Measurements from ENCODE around the gene SMYD3. TPM values are rescaled to one million over a fixed set of nuclear protein-coding genes. Genes with fewer than 3 reads are reported as not detected.

The SMYD3 gene
- total and polyA plus RNA-seq, 2 of the 4 experiments (the other 2 are of a cell fraction) = 26.5 to 37.6 TPM

- intact Hi-C loops (cut with micrococcal nuclease) (loop anchor here (10.0 kb wide), 1 partner anchor 182 kb away; no protein-coding TSS in a partner anchor), in situ Hi-C loops (cut with MboI; ENCODE audit: low sequenced_read_pairs) (no loop called here), dilution Hi-C loops (cut with HindIII; ENCODE audit: low sequenced_read_pairs, unreplicated experiment) (no loop called here)
- no peak overlapping the region for H2BK15ac ChIP-seq (ENCODE audit: low read depth, low read length)
- no peak overlapping the region for H3K14ac ChIP-seq (replicated peaks; ENCODE audit: low read depth, low read length)
- TF ChIP-seq MXI1 (IDR thresholded peaks at IDR 0.05; ENCODE audit: borderline replicate concordance, low read depth, low read length) = no peak
- no peak for TF ChIP-seq POLR2A (IDR thresholded peaks at IDR 0.05; ENCODE audit: low read depth, low read length)
- TF ChIP-seq CEBPB (IDR thresholded peaks at IDR 0.05; ENCODE audit: low read depth, low read length) = no peak
- no peak for TF ChIP-seq MAZ (IDR thresholded peaks at IDR 0.05; ENCODE audit: borderline replicate concordance, low read depth, low read length)
- TF ChIP-seq SMC3 (IDR thresholded peaks at IDR 0.05; ENCODE audit: low read depth, low read length) = no peak
- no peak for TF ChIP-seq FOS (IDR thresholded peaks at IDR 0.05; ENCODE audit: low read depth, low read length)
- no peak for TF ChIP-seq ELK1 (IDR thresholded peaks at IDR 0.05; ENCODE audit: borderline replicate concordance, low read depth, low read length)
- no peak for TF ChIP-seq RAD21 (IDR thresholded peaks at IDR 0.05; ENCODE audit: low read length)
- TF ChIP-seq RCOR1 (IDR thresholded peaks at IDR 0.05; ENCODE audit: insufficient replicate concordance, low read length) = no peak
- TF ChIP-seq CTCF (conservative IDR thresholded peaks at IDR 0.05; ENCODE audit: low read depth, low read length) = no peak
- no peak for TF ChIP-seq BHLHE40 (IDR thresholded peaks at IDR 0.05; ENCODE audit: low read depth, low read length)
- TF ChIP-seq USF2 (IDR thresholded peaks at IDR 0.05; ENCODE audit: low read depth, low read length) = no peak
- no peak for TF ChIP-seq NFE2L2 (IDR thresholded peaks at IDR 0.05; ENCODE audit: low read depth, low read length)
- TF ChIP-seq CHD1 (IDR thresholded peaks at IDR 0.05; ENCODE audit: low read depth, low read length) = no peak
- no peak for TF ChIP-seq MAFK (IDR thresholded peaks at IDR 0.05; ENCODE audit: low read depth, low read length)
- TF ChIP-seq RFX5 (IDR thresholded peaks at IDR 0.05; ENCODE audit: low read depth, low read length) = no peak
- no peak overlapping the region for H2AFZ ChIP-seq (replicated peaks; ENCODE audit: low read length, poor library complexity)
- H4K8ac ChIP-seq (ENCODE audit: low read depth in 2 of 2, low read length in 2 of 2) = no peak overlapping the region
- ATAC-seq (ENCODE audit: low read depth) (no peak), DNase-seq (no peak)
- WGBS, 2 experiments (ENCODE audit: extremely low coverage in 2 of 2, insufficient read length in 1 of 2) = no CpG with 5 or more reads among the region's 5 CpGs
- no peak overlapping the region for H2BK20ac ChIP-seq (ENCODE audit: low read depth, low read length)
- 0 out of 2 replicates have a peak overlapping the region, but pooled peaks have one; percentile 10 for H3K4ac ChIP-seq (ENCODE audit: low read depth, low read length)
- peaks cover 8% of the 10 kb centered on the region for H3K4me1 ChIP-seq (ENCODE audit: control insufficient read depth, insufficient read depth, low read length)
- H3K56ac ChIP-seq (ENCODE audit: extremely low read depth, insufficient read depth, low read length) = no peak overlapping the region
- H3K9me3 ChIP-seq (ENCODE audit: control insufficient read depth, insufficient read depth, low read length) = no peaks in the 10 kb centered on the region
- no peaks in the 10 kb centered on the region for H4K20me1 ChIP-seq (ENCODE audit: insufficient read depth, low read length)
- no peak overlapping the region; the same call in 1 of the 2 replicates for H3K18ac ChIP-seq (ENCODE audit: low read depth, low read length)
- POLR2A ChIA-PET (ENCODE audit: unreplicated experiment) = no interaction called here
- peaks cover 4% of the 10 kb centered on the region; the same call in 1 of the 2 replicates for H3K9me1 ChIP-seq (ENCODE audit: insufficient read depth, low read length)
- H2BK5ac ChIP-seq (ENCODE audit: low read depth, low read length, poor library complexity, severe bottlenecking) = no peak overlapping the region
- H3K9ac ChIP-seq (ENCODE audit: low read depth, low read length) = no peak overlapping the region
- H3K27ac ChIP-seq (ENCODE audit: insufficient read depth, low read length) = no peak overlapping the region
- no peak overlapping the region for H3K4me2 ChIP-seq (ENCODE audit: low read depth, low read length)
- BruUV-seq (replicated peaks) = no TSS peak
- no peak overlapping the region for H3K4me3 ChIP-seq (ENCODE audit: insufficient read depth, low read depth, low read length)
- no peak overlapping the region for H3K23ac ChIP-seq (ENCODE audit: low read depth, low read length)
- no peak overlapping the region for H4K5ac ChIP-seq (ENCODE audit: low read depth, low read length)
- no peak overlapping the region for H2AK9ac ChIP-seq (replicated peaks; ENCODE audit: low read depth, low read length, poor library complexity)
- H2BK120ac ChIP-seq (ENCODE audit: low read depth, low read length) = no peak overlapping the region
- H3K27me3 ChIP-seq (ENCODE audit: control insufficient read depth, insufficient read depth, low read length) = no peaks in the 10 kb centered on the region
- CTCF ChIA-PET = no interaction called here
- H3K36me3 ChIP-seq (ENCODE audit: control insufficient read depth, insufficient read depth, low read length) = no peaks in the 10 kb centered on the region
- no peak overlapping the region for H4K91ac ChIP-seq (ENCODE audit: insufficient read depth, low read depth, low read length)
- no peak overlapping the region for H2AK5ac ChIP-seq (ENCODE audit: low read depth, low read length)
- no peaks in the 10 kb centered on the region for H3K79me1 ChIP-seq (ENCODE audit: low read depth in 1 of 2, low read length in 2 of 2)
These were observed 730.3 kb downstream of the SMYD3 start for GRCh38 chr1:245776694-245777332.
